HUES64 (cell line): ENCODE results near the gene PRM2.

ENCODE experiments used
- H3K27ac ChIP-seq: 2 replicates; pipeline ENCODE4 v1.7.0; 2013; ENCODE audit warnings: low read depth, low read length, inconsistent platforms
- H3K27me3 ChIP-seq: 2 replicates; pipeline ENCODE4 v1.6.1; 2013; ENCODE audit warnings: mild to moderate bottlenecking, low read length; ENCODE audit not compliant: insufficient read depth
- H3K36me3 ChIP-seq: 2 replicates; pipeline ENCODE4 v1.6.1; 2013; ENCODE audit warnings: mild to moderate bottlenecking, low read length; ENCODE audit not compliant: insufficient read depth
- H3K4me1 ChIP-seq: 2 replicates; pipeline ENCODE4 v1.6.1; 2013; ENCODE audit warnings: mild to moderate bottlenecking, low read length, moderate library complexity; ENCODE audit not compliant: insufficient read depth
- H3K4me3 ChIP-seq: 2 replicates; pipeline ENCODE4 v1.5.1; 2013; ENCODE audit warnings: mild to moderate bottlenecking, low read length, moderate library complexity
- H3K9ac ChIP-seq: 2 replicates; pipeline ENCODE4 v1.6.1; 2013; ENCODE audit warnings: mild to moderate bottlenecking, low read depth, low read length
- H3K9me3 ChIP-seq: 2 replicates; pipeline ENCODE4 v1.6.1; 2013; ENCODE audit warnings: low read depth, low read length; ENCODE audit not compliant: insufficient read depth
- WGBS: fragments of 150-250, 120-280 bp; methylation state at CpG from one replicate; pipeline ENCODE4 v1.1.7; 2013; ENCODE audit warnings: missing lambda C conversion rate; 5-methylcytosine and 5-hydroxymethylcytosine counted together

The PRM2 gene

GRCh38 chr16:11236461-11237254, 39.6 kb downstream of the PRM2 start:
- Histone ChIP-seq H3K4me3 (no peak overlapping the region), H3K4me1 (no peaks in the 10 kb centered on the region), H3K27me3 (no peaks in the 10 kb centered on the region), H3K9ac (no peak overlapping the region), H3K27ac (no peak overlapping the region), H3K36me3 (no peaks in the 10 kb centered on the region), H3K9me3 (no peaks in the 10 kb centered on the region)
- WGBS: 93% methylated on average over 10 of the region's 10 CpGs

GRCh38 chr16:11235703-11235991, 40.6 kb downstream of the PRM2 start:
- H3K27me3 ChIP-seq: no peaks in the 10 kb centered on the region
- H3K36me3 ChIP-seq: no peaks in the 10 kb centered on the region
- no peaks in the 10 kb centered on the region for H3K9me3 ChIP-seq
- H3K4me3 ChIP-seq: no peak overlapping the region
- no peaks in the 10 kb centered on the region for H3K4me1 ChIP-seq
- H3K27ac ChIP-seq: no peak overlapping the region
- H3K9ac ChIP-seq: no peak overlapping the region
- WGBS: 91% methylated on average over 5 of the region's 5 CpGs

GRCh38 chr16:11234884-11235702, 41.2 kb downstream of the PRM2 start:
- H3K4me1 ChIP-seq: no peaks in the 10 kb centered on the region
- no peak overlapping the region for H3K4me3 ChIP-seq
- H3K9ac ChIP-seq: no peak overlapping the region
- no peaks in the 10 kb centered on the region for H3K9me3 ChIP-seq
- no peaks in the 10 kb centered on the region for H3K27me3 ChIP-seq
- no peak overlapping the region for H3K27ac ChIP-seq
- WGBS: 94% methylated on average over 13 of the region's 13 CpGs
- H3K36me3 ChIP-seq: no peaks in the 10 kb centered on the region

GRCh38 chr16:11233727-11234376, 42.4 kb downstream of the PRM2 start:
- Histone ChIP-seq H3K36me3 (no peaks in the 10 kb centered on the region), H3K4me3 (no peak overlapping the region), H3K9ac (no peak overlapping the region), H3K4me1 (no peaks in the 10 kb centered on the region), H3K9me3 (no peaks in the 10 kb centered on the region), H3K27me3 (no peaks in the 10 kb centered on the region), H3K27ac (no peak overlapping the region)
- WGBS: 78% methylated on average over 7 of the region's 8 CpGs

- H3K27ac ChIP-seq: no peak overlapping the region
- H3K4me1 ChIP-seq: no peaks in the 10 kb centered on the region
- H3K9me3 ChIP-seq: no peaks in the 10 kb centered on the region
- no peaks in the 10 kb centered on the region for H3K27me3 ChIP-seq
- H3K36me3 ChIP-seq: no peaks in the 10 kb centered on the region
- 73% methylated on average over 35 of the region's 35 CpGs for WGBS
- H3K4me3 ChIP-seq: no peak overlapping the region
- H3K9ac ChIP-seq: no peak overlapping the region
Measured at GRCh38 chr16:11232852-11233726, 43.2 kb downstream of the PRM2 start.

- Histone ChIP-seq H3K27me3 (no peaks in the 10 kb centered on the region), H3K4me1 (no peaks in the 10 kb centered on the region), H3K9me3 (no peaks in the 10 kb centered on the region), H3K4me3 (no peak overlapping the region), H3K9ac (no peak overlapping the region), H3K27ac (no peak overlapping the region), H3K36me3 (no peaks in the 10 kb centered on the region)
- WGBS: 91% methylated on average over 1 of the region's 3 CpGs
Measured at GRCh38 chr16:11232302-11232851, 43.9 kb downstream of the PRM2 start.

- no peak overlapping the region for H3K27ac ChIP-seq
- H3K27me3 ChIP-seq: no peaks in the 10 kb centered on the region
- no peak overlapping the region for H3K4me3 ChIP-seq
- no peaks in the 10 kb centered on the region for H3K36me3 ChIP-seq
- H3K4me1 ChIP-seq: no peaks in the 10 kb centered on the region
- H3K9ac ChIP-seq: no peak overlapping the region
- WGBS: 71% methylated on average over 10 of the region's 10 CpGs
- no peaks in the 10 kb centered on the region for H3K9me3 ChIP-seq
Measured at GRCh38 chr16:11231367-11231970, 44.8 kb downstream of the PRM2 start.

GRCh38 chr16:11229906-11230305, 46.4 kb downstream of the PRM2 start:
- no peak overlapping the region for H3K27ac ChIP-seq
- no peaks in the 10 kb centered on the region for H3K36me3 ChIP-seq
- no peaks in the 10 kb centered on the region for H3K27me3 ChIP-seq
- no peak overlapping the region for H3K4me3 ChIP-seq
- H3K9me3 ChIP-seq: no peaks in the 10 kb centered on the region
- WGBS: 96% methylated on average over 4 of the region's 4 CpGs
- no peak overlapping the region for H3K9ac ChIP-seq
- H3K4me1 ChIP-seq: no peaks in the 10 kb centered on the region

GRCh38 chr16:11229432-11229831, 46.8 kb downstream of the PRM2 start:
- Histone ChIP-seq H3K9ac (no peak overlapping the region), H3K4me3 (no peak overlapping the region), H3K9me3 (no peaks in the 10 kb centered on the region), H3K27ac (no peak overlapping the region), H3K36me3 (no peaks in the 10 kb centered on the region), H3K27me3 (no peaks in the 10 kb centered on the region), H3K4me1 (no peaks in the 10 kb centered on the region)
- WGBS: 88% methylated on average over 5 of the region's 5 CpGs
